ENCODE data around the gene IL13RA1.
"Not testable (repeated sequence)": the region's sequence is repeated elsewhere in the genome, so short reads cannot be mapped to it uniquely, and the experiment has no call there.

IL13RA1 gene

GRCh38 chrX:118772051-118772450, 44.6 kb downstream of the IL13RA1 start:
- DNase-seq (ENCODE audit: low read depth in 1 of 2, low spot score in 1 of 2): no peak

GRCh38 chrX:118773782-118774181, 46.4 kb downstream of the IL13RA1 start:
- no peak for DNase-seq (ENCODE audit: low read depth in 1 of 2, low spot score in 1 of 2)

GRCh38 chrX:118779581-118779980, 52.2 kb downstream of the IL13RA1 start:
- DNase-seq (ENCODE audit: low read depth in 1 of 2, low spot score in 1 of 2): no peak

- DNase-seq (ENCODE audit: low read depth in 1 of 2, low spot score in 1 of 2): no peak
Measured at GRCh38 chrX:118780509-118780908, 53.1 kb downstream of the IL13RA1 start.

GRCh38 chrX:118780911-118781310, 53.5 kb downstream of the IL13RA1 start:
- DNase-seq (ENCODE audit: low read depth in 1 of 2, low spot score in 1 of 2): no peak

GRCh38 chrX:118795528-118796280, 68.3 kb downstream of the IL13RA1 start:
- no peak for DNase-seq (ENCODE audit: low read depth in 1 of 2, low spot score in 1 of 2)

- DNase-seq (ENCODE audit: low read depth in 1 of 2, low spot score in 1 of 2): no peak
Measured at GRCh38 chrX:118802857-118803256, 75.5 kb downstream of the IL13RA1 start.

- no peak for DNase-seq (ENCODE audit: low read depth in 1 of 2, low spot score in 1 of 2)
Measured at GRCh38 chrX:118807151-118808017, 80.0 kb downstream of the IL13RA1 start.

- DNase-seq (ENCODE audit: low read depth in 1 of 2, low spot score in 1 of 2): not testable (repeated sequence)
Measured at GRCh38 chrX:118817257-118817656, 89.9 kb downstream of the IL13RA1 start.

GRCh38 chrX:118823263-118824172, 96.1 kb downstream of the IL13RA1 start, which contains the start of gene ZCCHC12:
ZCCHC12 (plus strand) TSS chrX:118823824; CDS start chrX:118825245, 1,421 bp downstream.
- DNase-seq (ENCODE audit: low read depth in 1 of 2, low spot score in 1 of 2): peak in 1 of 2 donors; percentile 5

GRCh38 chrX:118824173-118824730, 96.8 kb downstream of the IL13RA1 start:
- DNase-seq (ENCODE audit: low read depth in 1 of 2, low spot score in 1 of 2): no peak

- no peak for DNase-seq (ENCODE audit: low read depth in 1 of 2, low spot score in 1 of 2)
Measured at GRCh38 chrX:118825227-118825626, 97.8 kb downstream of the IL13RA1 start.

- peak; percentile 9 to 33 for DNase-seq (ENCODE audit: low read depth in 1 of 2, low spot score in 1 of 2)
Measured at GRCh38 chrX:118839334-118839958, 112.0 kb downstream of the IL13RA1 start.

All from stimulated activated CD4-positive, alpha-beta T cell treated with anti-CD3 and anti-CD28 coated beads, Interleukin-15, amount 100 ng/mL, for 1 hour (primary cell).